PFSK-1 (cell line): ENCODE results near the gene FCHSD1.

Experiments used
- POLR2AphosphoS5 ChIP-seq: IDR thresholded peaks from 2 replicates; pipeline ENCODE4 v1.6.1; 2012; ENCODE audit warnings: low read depth, mild to moderate bottlenecking, control low read depth, low read length, moderate library complexity
- REST ChIP-seq, 2 experiments: IDR thresholded peaks; 2 replicates each; pipeline versions ENCODE4 v1.6.1 to v1.8.0; 2011 to 2012; ENCODE audit warnings: low read depth in 2 of 2, low read length in 2 of 2, control low read depth in 1 of 2, inconsistent platforms in 1 of 2, mild to moderate bottlenecking in 1 of 2, moderate library complexity in 1 of 2; ENCODE audit not compliant: insufficient read depth in 1 of 2
- TAF1 ChIP-seq: IDR thresholded peaks from 2 replicates; pipeline ENCODE4 v1.6.1; 2012; ENCODE audit warnings: low read length, control low read depth, borderline replicate concordance; ENCODE audit not compliant: insufficient read depth

- TF ChIP-seq REST (IDR thresholded peaks at IDR 0.05; ENCODE audit: insufficient read depth in 1 of 2, low read depth in 2 of 2, low read length in 2 of 2) (no peak), TAF1 (no peak), POLR2AphosphoS5 (no peak)
These were observed 32.5 kb upstream of the FCHSD1 start for GRCh38 chr5:141683596-141684141.
